AG09309 (cell line): ENCODE measurements around the gene POU6F2.

ENCODE experiments used
- DNase-seq: peaks from one replicate; pipeline ENCODE4 v3.0.0-alpha.2; 2010; ENCODE audit warnings: low read depth
- H3K4me3 ChIP-seq: 2 replicates; pipeline ENCODE4 v1.5.1; 2011; ENCODE audit warnings: mild to moderate bottlenecking, low read depth, low read length, moderate library complexity; ENCODE audit not compliant: control insufficient read depth
- TF ChIP-seq, protein P1 (sequence below): IDR thresholded peaks from 2 replicates; pipeline ENCODE4 v1.5.1; 2011; ENCODE audit warnings: mild to moderate bottlenecking, low read depth, low read length, inconsistent platforms; ENCODE audit not compliant: insufficient read depth, control insufficient read depth; ENCODE audit errors: missing control alignments

The POU6F2 gene

DNA sequence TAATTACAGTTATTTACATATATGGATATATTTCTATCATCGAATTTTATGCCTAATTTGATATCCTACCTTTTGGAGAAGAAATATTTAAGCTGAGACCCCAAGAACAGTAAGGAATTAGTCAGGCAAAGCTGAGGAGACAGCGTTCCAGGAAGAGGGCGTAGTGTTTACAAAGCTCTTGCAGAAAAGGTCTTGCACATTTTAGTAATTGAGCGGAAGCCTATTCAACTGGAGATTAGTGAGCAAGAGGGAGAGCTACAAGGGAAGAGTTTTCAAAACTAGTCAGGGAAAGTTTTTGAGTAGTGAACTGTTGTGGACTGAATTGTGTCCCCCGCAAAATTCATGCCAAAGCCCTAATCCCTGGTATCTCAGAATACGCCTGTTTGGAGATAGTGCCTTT, 26.5 kb upstream of the POU6F2 start:
- DNase-seq, result no peak

DNA sequence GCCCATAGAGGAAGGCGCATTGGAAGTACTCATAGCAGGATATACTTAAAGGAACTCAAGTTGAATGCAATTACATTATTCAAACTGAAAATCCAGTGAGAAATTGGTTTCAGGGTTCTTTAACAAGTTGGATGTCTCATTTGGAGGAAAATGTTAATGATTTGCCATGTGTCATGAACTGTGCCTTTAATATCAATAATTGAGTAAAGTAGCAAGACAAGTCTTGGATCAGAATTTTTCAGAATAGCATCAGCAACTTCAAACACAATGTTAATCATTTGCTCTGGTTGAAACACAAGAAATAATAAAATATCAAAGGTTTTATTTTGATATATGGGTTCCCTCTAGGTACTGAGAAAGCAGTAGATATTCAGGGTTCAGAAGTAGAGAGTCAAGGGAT, 24.5 kb upstream of the POU6F2 start:
- H3K4me3 ChIP-seq, result no peak overlapping the region
- no peak for DNase-seq
- TF ChIP-seq, protein P1, sequence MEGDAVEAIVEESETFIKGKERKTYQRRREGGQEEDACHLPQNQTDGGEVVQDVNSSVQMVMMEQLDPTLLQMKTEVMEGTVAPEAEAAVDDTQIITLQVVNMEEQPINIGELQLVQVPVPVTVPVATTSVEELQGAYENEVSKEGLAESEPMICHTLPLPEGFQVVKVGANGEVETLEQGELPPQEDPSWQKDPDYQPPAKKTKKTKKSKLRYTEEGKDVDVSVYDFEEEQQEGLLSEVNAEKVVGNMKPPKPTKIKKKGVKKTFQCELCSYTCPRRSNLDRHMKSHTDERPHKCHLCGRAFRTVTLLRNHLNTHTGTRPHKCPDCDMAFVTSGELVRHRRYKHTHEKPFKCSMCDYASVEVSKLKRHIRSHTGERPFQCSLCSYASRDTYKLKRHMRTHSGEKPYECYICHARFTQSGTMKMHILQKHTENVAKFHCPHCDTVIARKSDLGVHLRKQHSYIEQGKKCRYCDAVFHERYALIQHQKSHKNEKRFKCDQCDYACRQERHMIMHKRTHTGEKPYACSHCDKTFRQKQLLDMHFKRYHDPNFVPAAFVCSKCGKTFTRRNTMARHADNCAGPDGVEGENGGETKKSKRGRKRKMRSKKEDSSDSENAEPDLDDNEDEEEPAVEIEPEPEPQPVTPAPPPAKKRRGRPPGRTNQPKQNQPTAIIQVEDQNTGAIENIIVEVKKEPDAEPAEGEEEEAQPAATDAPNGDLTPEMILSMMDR, result no peak

More for the DNA sequence above, 26.5 kb upstream of the POU6F2 start:
- TF ChIP-seq, protein P1, result no peak
- no peak overlapping the region for H3K4me3 ChIP-seq

DNA sequence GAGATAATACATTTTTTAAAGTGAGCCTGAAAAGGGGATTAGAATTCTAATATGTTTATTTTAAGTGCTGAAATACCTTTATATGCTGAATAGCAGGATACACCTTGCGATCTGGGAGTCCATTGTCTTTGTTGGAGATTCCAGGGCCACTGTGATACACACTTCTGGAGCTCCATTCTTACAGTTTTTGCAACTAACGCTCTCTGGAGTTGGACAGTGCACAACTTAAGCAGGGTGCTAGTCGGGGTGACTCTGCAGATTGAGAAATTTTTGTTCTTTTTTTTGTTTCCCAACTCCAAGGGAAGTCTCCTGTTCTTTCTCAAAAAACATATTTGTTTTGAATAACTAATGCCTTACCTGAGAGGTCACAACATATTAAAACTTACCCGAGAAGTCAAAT, 23.7 kb upstream of the POU6F2 start:
- no peak for DNase-seq
- TF ChIP-seq, protein P1, result no peak
- no peak overlapping the region for H3K4me3 ChIP-seq

DNA sequence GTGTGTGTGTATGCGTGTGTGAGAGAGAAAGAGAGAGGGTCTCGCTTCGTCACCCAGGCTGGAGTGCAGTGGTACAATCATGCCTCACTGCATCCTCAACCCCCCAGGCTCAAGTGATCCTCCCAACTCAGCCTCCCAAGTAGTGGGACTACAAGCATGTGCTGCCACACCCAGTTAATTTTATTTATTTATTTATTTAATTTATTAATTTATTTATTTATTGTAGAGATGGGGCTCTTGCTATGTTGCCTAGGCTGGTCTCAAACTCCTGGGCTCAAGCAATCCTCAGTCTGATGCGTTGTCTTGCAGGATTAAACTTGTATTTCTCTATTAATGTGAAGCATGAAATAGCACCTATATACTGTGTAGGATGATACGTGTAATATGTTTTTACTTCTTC, 21.8 kb upstream of the POU6F2 start:
- no peak for DNase-seq
- TF ChIP-seq, protein P1, result no peak
- no peak overlapping the region for H3K4me3 ChIP-seq

DNA sequence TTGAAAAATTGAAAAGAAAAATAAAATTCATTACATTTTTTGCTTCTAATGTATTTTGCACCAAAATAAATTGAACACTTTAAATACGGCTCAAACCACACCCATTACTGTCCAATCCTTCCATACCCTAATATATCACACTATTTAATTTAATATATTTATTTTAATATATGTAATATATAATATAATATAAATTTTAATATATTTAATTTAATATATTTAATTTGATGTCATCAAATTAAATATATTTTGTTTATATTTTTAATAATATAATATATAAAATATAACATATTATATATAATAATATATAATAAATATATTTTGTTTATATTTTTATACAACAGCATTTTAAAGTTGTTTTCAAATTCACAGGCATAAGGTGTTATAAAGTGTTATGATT, 15.7 kb upstream of the POU6F2 start:
- no peak overlapping the region for H3K4me3 ChIP-seq
- DNase-seq, result no peak
- TF ChIP-seq, protein P1, result no peak

DNA sequence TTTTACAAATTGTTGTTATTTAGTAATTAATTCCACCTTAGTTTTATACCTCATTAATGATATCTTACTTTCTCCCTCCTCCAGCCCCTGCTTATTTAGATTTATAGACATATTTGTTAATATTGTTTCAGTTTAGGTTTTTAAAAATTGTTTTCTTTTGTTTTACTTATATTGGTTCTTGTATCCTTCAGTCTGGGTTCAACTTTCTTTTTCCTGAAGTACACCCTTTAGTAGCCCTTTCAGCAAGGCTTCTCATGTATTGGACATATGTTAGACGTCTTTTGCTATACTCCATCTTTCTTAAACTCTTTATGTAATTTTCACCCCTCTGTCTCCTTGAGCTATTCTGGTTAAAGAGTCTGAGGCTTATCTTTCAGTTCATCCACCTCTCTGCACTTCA, 12.8 kb upstream of the POU6F2 start:
- H3K4me3 ChIP-seq, result no peak overlapping the region
- no peak for DNase-seq
- TF ChIP-seq, protein P1, result no peak

DNA sequence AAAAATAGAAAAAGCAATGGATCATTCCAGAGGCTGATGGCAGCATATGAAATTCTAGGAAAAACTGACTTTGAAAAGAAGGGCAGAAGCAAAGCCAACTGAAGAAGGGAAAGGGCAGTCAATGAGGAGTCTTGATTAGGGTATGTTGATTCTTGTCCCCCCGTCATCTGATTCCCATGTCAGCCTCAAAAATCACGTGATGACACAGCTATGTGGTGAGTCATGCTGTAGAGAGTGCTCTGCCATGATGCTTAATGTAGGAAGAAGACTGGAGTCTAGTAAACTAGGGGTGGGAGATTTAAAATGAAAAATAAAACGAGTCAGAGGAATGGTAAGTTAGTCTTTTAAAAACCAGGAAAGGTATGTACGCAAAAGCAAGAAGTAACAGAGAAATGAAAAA, 3.9 kb upstream of the POU6F2 start:
- DNase-seq, result no peak
- TF ChIP-seq, protein P1, result no peak

More for the DNA sequence above, 3.9 kb upstream of the POU6F2 start:
- no peak overlapping the region for H3K4me3 ChIP-seq
